ENCODE measurements around the gene IL3RA. TPM values are rescaled to one million over a fixed set of nuclear protein-coding genes. Genes with fewer than 3 reads are reported as not detected.
"Not testable (repeated sequence)": the region's sequence is repeated elsewhere in the genome, so short reads cannot be mapped to it uniquely, and the experiment has no call there.

IL3RA gene
- 0.27 and 0.40 TPM in 2 replicates for total RNA-seq (2014; rRNA removed; shearing (Covaris generic))
- not detected in 2 replicates for polyA plus RNA-seq (2014; cell fraction: nucleus; rRNA removed)

DNA sequence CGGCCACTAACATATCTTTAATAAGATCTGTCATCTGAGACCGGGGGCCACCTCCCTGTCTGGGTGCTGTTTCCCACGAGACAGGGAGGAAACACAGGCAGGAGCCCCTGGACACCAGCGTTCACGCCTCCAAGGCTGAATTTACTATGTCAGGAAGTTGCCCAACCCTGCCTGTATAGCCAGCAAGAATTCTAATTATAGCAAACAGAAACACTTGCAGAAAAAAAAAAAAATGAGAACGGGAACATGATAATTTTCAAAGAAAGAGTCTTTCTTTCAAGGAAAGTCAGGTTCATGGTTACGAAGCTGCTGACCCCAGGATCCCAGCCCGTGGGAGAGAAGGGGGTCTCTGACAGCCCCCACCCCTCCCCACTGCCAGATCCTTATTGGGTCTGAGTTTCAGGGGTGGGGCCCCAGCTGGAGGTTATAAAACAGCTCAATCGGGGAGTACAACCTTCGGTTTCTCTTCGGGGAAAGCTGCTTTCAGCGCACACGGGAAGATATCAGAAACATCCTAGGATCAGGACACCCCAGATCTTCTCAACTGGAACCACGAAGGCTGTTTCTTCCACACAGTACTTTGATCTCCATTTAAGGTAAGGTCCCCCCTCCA lies at the start of gene IL3RA:
TSS of gene IL3RA (plus strand) at position 455 of the 613 bp plus-strand sequence. CDS start 4,981 bp downstream, outside the sequence.
- DNase-seq (ENCODE audit: extremely low read depth, low read depth), result no peak

DNA sequence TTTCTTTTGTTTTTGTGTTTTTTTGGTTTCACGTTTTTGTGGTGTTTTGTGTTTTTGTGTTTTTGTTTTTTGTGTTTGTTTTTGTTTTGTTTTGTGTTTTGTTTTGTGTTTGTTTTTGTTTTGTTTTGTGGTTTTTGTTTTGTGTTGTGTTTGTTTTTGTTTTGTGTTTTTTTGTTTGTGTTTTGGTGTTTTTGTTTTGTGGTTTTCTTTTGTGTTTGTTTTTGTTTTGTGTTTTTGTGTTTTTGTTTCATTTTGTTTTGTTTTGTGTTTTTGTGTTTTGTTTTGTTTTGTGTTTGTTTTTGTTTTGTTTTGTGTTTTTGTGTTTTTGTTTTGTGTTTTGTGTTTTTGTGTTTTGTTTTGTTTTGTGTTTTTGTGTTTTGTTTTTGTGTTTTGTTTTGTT lies 47.0 kb upstream of the IL3RA start:
- no peak for DNase-seq (ENCODE audit: extremely low read depth, low read depth)

DNA sequence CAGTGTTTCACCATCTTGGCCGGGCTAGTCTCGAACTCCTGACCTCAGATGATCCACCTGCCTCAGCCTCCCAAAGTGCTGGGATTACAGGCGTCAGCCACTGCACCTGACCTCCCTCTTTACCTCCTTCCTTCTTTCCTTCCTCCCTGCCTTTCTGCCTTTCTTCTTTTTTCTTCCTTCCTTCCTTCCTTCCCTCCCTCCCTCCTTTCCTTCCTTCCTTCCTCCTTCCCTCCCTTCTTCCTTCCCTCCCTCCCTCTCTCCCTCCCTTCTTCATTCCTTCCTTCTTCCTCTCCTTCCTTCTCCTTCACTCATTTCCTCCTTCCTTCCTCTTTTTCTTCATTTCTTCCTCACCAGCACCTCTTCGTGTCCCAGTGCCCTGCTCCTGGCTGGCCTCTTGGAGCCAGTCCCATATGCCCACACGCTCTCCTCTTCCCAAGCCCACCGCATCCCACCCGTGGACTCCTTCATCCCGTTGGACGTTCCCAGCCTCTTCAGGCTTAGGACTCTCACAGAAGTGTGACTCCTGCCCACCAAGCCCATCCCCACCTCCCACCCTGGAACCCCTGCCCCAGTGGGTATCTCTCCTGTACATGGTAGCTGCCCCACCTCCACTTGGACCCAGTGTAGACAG lies 45.4 kb upstream of the IL3RA start:
- DNase-seq (ENCODE audit: extremely low read depth, low read depth), result no peak

DNA sequence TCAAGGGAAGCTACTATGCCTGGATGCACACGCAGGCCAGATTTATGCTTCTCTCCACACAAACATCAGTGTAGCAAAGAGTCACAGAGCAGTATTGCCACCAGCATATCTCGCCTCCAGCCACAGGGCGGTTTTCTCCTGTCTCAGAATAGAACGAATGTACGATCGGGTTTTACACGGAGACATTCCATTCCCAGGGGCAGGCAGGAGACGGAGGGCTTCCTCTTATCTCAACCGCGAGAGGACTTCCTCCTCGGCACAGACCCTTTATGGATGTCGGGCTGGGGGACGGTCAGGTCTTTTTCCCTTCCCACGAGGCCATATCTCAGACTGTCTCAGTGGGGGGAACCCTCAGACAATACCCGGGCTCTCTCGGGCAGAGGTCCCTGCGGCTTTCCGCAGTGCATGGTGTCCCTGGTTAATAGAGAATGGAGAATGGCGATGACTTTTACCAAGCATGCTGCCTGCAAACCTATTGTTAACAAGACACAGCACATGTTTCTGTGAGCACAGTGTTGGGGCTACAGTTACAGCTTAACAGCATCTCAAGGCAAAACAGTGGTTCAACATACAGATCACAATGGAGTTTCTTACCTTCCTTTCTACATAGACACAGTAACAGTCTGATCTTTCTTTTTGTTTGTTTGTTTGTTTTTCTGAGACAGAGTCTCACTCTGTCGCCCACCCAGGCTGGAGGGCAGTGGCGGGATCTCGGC lies 43.9 kb upstream of the IL3RA start:
- DNase-seq (ENCODE audit: extremely low read depth, low read depth), result no peak

DNA sequence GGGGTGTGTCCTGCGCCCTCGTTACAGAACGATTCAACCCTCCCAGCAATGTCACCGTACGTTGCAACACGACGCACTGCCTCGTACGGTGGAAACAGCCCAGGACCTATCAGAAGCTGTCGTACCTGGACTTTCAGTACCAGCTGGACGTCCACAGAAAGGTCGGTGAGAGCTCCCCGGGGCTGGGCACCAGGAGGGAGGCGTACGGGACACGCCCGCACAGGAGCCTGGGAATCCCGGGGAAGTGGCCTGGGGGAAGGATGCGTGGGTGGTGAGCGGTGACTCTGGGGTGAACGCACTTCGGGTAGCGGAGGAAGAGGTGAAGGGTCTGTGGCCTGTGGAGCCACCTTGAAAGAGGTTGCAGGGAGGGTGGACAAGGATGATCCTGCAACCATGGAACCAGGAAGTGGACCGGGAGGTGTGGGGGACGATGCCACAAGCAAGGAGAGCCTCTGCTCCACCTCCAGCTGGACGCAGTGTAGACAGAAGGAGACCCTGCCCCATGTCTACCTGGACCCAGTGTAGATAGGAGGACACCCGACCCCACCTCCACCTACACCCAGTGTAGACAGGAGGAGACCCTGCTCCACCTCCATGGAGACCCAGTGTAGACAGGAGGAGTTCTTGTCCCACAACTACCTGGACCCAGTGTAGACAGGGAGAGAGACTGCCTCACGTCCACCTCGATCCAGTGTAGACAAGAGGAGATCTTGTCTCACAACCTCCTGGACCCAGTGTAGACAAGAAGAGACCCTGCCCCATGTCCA lies 42.1 kb upstream of the IL3RA start:
- DNase-seq (ENCODE audit: extremely low read depth, low read depth), result no peak

DNA sequence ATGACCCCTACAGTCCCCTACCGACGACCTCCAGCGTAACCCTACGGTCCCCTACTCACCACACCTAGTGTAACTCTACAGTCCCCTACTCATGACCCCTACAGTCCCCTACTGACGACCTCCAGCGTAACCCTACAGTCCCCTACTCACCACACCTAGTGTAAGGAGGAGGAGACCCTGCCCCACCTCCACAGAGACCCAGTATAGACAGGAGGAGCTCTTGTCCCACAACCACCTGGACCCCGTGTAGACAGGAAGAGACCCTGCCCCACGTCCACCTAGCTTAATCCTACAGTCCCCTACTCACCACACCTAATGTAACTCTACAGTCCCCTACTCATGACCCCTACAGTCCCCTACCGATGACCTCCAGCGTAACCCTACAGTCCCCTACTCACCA lies 41.0 kb upstream of the IL3RA start:
- no peak for DNase-seq (ENCODE audit: extremely low read depth, low read depth)

DNA sequence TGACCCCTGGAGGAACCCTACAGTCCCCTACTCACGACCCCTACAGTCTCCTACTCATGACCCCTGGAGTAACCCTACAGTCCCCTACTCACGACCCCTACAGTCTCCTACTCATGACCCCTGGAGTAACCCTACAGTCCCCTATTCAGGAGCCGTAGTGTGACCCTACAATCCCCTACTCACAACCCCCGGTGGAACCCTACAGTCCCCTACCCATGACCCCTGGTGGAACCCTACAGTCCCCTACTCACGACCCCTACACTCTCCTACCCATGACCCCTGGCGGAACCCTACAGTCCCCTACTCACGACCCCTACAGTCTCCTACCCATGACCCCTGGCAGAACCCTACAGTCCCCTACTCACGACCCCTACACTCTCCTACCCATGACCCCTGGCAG lies 39.0 kb upstream of the IL3RA start:
- DNase-seq (ENCODE audit: extremely low read depth, low read depth), result not testable (repeated sequence)

DNA sequence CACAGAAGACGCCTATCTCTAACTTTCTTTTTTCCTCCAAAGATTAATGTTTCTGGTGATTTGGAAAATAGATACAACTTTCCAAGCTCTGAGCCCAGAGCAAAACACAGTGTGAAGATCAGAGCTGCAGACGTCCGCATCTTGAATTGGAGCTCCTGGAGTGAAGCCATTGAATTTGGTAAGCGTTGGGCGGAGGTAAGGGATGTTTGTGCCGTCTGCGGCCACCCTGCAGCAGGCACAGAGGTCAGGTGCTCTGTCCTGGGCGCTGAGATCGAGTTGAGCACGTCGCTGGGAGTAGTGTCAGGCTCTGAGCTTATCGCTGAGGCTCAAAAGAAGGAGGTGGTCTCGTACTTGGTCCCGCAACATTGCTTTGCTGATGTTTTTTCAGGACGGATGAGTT lies 36.1 kb upstream of the IL3RA start:
- DNase-seq (ENCODE audit: extremely low read depth, low read depth), result no peak

DNA sequence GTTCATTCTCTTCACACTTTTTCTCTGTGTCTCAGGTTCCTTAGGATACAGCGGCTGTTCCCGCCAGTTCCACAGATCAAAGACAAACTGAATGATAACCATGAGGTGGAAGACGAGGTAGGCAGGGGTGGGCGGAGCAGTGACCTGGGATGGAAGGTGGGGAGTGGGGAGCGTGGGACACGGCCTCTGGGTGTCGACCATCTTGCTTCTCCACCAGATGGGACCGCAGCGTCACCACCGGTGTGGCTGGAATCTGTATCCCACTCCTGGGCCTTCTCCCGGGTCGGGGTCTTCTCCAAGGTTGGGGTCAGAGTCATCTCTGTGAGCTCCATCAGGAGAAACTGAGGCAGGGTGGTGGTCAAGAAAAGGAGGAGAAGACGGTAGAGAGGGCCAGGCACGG lies 31.2 kb upstream of the IL3RA start:
- no peak for DNase-seq (ENCODE audit: extremely low read depth, low read depth)

DNA sequence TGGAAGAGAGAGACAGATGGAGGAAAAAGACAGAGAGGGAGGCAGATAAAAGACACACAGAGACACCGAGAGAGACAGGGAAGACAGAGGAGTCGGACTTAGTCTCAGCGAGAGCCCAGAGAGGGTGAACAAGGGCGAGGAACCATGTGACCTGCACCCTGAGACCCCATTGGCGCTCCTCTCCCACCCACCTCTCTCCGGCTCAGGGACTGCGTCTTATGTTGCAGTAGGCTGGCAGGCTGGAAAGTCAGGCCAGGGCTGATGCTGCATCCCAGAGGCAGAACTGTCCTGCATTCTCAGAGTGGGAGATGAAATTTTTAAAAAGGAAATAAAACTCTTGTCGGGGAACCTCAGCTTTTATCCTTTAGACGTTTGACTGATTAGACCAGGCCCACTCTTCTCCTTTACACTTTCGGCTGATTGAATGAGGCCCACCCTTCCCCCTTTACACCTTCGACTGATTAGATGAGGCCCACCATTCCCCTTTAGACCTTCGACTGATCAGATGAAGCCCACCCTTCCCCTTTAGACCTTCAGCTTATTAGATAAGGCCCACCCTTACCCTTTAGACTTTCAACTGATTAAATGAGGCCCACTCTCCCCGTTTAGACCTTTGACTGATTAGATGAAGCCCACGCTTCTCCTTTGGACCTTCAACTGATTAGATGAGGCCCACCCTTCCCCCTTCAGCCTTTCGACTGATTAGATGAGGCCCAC lies 29.5 kb upstream of the IL3RA start:
- DNase-seq (ENCODE audit: extremely low read depth, low read depth), result no peak

DNA sequence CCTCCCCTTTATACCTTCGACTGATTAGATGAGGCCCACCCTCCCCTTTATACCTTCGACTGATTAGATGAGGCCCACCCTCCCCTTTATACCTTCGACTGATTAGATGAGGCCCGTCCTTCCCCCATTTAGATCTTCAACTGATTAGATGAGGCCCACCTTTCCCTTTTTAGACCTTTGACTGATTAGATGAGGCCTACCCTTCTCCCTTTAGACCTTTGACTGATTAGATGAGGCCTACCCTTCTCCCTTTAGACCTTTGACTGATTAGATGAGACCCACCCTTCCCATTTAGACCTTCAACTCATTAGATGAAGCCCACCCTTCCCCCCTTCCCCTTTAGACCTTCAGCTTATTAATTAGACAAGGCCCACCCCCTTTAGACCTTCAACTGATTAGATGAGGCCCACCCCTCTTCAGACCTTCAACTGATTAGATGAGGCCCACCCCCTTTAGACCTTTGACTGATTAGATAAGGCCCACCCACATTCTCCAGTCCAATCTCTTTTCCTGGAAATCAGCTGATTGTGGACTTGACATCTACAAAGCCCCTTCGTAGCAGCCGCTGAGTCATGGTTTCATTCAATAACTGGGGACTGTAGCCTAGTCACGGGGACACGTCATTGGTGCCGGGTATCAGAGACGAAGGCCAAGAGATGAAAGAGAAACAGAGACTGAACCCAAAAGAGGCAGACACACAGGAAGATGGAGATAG lies 28.8 kb upstream of the IL3RA start:
- DNase-seq (ENCODE audit: extremely low read depth, low read depth), result no peak

DNA sequence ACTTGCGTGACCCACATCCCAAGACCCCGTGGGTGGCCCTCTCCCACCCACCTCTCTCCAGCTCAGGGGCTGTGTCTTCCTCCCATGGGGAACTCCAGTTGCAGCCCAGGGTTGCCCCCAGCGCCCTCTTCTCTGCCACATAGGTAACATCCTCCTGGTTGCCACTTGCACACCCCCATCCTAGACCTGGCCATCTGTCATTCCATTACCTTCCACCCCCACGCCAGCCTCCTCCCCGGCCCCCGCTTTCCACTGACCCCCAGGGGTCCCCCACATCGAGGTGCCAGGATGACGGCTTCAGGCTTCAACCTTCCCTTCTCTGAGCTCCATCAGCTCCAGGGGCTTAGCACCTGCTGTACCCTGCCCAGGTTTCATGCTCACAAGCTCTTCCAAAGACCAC lies 28.1 kb upstream of the IL3RA start:
- no peak for DNase-seq (ENCODE audit: extremely low read depth, low read depth)

DNA sequence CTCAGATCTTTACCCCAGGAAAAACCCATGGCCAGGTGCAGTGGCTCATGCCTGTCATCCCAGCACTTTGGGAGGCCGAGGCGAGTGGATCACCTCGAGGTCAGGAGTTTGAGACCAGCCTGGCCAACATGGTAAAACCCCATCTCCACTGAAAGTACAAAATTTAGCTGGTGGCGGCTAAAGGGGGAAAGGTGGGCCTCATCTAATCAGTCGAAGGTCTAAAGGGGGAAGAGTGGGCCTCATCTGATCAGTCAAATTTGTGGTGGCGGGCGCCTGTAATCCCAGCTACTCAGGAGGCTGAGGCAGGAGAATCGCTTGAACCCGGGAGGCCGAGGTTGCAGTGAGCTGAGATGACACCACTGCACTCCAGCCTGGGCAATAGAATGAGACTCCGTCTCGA lies 27.7 kb upstream of the IL3RA start:
- not testable (repeated sequence) for DNase-seq (ENCODE audit: extremely low read depth, low read depth)

DNA sequence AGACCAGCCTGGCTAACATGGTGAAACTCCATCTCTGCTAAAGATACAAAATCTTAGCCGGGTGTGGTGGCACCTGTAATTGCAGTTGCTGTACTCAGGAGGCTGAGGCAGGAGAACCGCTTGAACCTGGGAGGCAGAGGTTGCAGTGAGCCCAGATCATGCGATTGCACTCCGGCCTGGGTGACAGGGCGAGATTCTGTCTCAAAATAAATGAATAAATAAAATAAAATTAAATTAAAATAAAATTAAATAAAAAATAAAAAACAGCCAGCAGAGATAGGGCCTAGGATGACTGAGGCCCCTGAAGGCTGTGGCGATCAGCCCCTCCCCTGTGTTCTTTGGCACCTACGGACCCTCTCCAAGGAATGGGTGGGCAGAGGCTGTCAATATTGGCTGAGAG lies 22.8 kb upstream of the IL3RA start:
- no peak for DNase-seq (ENCODE audit: extremely low read depth, low read depth)

DNA sequence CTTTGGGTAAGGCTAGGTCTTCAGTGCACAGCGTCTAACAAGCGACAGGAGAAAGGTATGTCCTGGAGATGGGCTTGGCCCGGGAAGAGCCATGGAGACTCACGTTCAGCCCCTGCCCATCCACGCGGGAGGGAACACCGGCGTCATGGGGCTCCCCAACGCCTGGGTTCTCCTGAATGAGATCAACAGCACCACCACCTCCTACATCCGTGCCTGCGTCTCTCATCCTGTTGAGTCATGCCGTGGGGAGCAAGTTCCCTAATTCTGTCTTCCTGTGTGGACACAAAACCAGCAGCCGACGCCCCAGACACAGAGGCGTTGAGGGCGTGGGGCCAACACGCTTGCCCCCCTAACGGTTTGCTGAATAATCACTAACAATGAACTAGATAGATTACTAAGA lies 20.1 kb upstream of the IL3RA start:
- no peak for DNase-seq (ENCODE audit: extremely low read depth, low read depth)

DNA sequence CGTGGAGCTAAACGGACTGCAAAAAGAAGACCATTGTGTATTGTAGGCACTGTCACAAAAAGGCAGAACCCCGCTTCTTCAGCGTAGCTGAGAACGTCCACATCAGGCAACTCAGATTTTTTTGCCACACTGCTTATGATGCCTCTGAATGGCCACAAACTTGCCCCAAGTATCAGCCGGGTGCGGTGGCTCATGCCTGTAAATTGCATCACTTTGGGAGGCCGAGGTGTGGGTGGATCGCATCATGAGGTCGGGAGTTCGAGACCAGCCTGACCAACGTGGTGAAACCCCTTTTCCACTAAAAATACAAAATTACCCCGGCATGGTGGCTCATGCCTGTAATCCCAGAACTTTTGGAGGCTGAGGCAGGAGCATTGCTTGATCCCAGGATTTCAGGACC lies 14.9 kb upstream of the IL3RA start:
- no peak for DNase-seq (ENCODE audit: extremely low read depth, low read depth)

DNA sequence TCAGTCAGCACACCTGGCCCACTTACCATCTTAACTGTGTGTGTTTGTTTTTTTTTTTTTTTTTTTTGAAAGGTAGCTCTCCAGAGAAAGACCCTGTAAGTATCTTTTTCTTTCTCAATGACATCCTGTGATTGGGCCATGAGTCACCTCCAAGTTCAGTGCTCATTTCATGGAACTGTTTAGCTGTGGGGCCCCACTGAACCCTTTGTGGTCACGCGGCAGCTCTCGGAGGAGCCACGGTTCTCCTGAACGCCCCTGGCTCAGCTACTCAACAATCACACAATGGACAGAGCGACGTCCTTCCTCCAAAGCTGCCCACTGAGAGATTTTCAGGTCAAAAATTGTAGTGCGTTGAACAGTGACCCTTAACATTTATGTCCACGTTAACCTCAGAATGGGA lies 14.2 kb upstream of the IL3RA start:
- DNase-seq (ENCODE audit: extremely low read depth, low read depth), result no peak

DNA sequence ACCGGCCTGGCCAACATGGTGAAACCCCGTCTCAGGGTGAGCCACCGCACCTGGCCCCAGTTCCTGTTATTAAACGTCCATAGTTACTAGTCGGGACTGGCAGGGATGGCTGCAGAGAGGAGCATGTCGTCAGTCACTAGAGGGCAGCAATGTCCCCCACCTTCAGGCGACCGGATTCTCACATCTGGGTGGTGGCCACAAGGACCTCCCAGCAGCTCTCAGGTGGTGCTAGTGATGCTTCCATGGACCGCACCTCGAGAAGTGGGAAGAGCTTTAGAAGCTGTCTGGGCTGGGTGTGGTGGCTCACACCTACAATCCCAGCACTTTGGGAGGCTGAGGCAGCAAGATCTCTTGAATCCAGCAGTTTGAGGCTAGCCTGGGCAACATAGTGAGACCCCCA lies 13.3 kb upstream of the IL3RA start:
- DNase-seq (ENCODE audit: extremely low read depth, low read depth), result peak; percentile 74

DNA sequence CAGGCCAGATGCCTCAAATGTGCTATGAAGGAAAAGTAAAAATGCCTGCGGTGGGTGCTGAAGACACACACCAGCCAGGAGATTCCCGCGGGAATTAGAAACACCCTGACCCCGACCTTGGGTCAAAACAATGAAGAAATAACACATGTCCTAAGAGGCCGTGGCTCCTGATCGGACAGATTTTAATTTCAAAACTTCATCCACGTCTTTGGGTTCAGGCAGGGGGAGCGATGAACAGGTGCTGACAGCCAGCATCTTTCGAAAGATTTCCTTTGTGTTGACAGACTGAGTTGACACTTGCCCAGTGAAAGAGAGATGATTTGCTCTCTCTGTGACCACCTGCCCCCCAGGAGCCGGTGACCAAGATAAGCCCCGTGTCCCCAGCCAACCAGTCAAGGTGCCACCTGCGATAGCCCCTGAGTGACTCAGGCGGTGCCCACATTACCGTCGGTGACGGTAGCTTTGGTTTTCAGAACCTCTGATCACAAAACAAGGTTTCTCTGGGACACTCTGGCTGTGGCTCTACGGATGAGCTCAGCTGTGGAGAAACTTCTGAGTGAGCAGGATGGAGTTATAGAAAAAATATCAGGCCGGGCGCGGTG lies 11.0 kb upstream of the IL3RA start:
- no peak for DNase-seq (ENCODE audit: extremely low read depth, low read depth)
